Stimulated activated CD4-positive, alpha-beta T cell treated with anti-CD3 and anti-CD28 coated beads, Interleukin-1b, Interleukin-23, amount 100 ng/mL, for 1 hour (primary cell): ENCODE results near the gene NAA35.
"Not testable (repeated sequence)": the region's sequence is repeated elsewhere in the genome, so short reads cannot be mapped to it uniquely, and the experiment has no call there.

ENCODE experiments used
- DNase-seq, 2 donors: peaks; one replicate each; pipeline ENCODE4 v3.0.0-alpha.2; 2020; ENCODE audit warnings: low read depth in 2 of 2

NAA35 gene

GRCh38 chr9:86034863-86035734 lies 94.2 kb downstream of the NAA35 start:
- no peak for DNase-seq

- no peak for DNase-seq
These were observed 95.0 kb downstream of the NAA35 start for GRCh38 chr9:86035827-86036440.

- no peak for DNase-seq
These were observed 95.6 kb downstream of the NAA35 start for GRCh38 chr9:86036555-86036954.

- DNase-seq = no peak
These were observed 99.3 kb downstream of the NAA35 start for GRCh38 chr9:86039991-86040860.

GRCh38 chr9:86040861-86041155 lies 99.9 kb downstream of the NAA35 start:
- no peak for DNase-seq

GRCh38 chr9:86041311-86041741 lies 100.4 kb downstream of the NAA35 start:
- no peak for DNase-seq

GRCh38 chr9:86042199-86042978 lies 101.4 kb downstream of the NAA35 start:
- no peak for DNase-seq

GRCh38 chr9:86043586-86043985 lies 102.6 kb downstream of the NAA35 start:
- no peak for DNase-seq

- DNase-seq = no peak
These were observed 103.1 kb downstream of the NAA35 start for GRCh38 chr9:86043999-86044398.

GRCh38 chr9:86045654-86046053 lies 104.7 kb downstream of the NAA35 start:
- no peak for DNase-seq

GRCh38 chr9:86046071-86046636 lies 105.2 kb downstream of the NAA35 start:
- no peak for DNase-seq

- no peak for DNase-seq
These were observed 106.0 kb downstream of the NAA35 start for GRCh38 chr9:86046930-86047341.

- DNase-seq = no peak
These were observed 106.4 kb downstream of the NAA35 start for GRCh38 chr9:86047361-86047760.

GRCh38 chr9:86048018-86048742 lies 107.2 kb downstream of the NAA35 start:
- DNase-seq = not testable (repeated sequence)

- no peak for DNase-seq
These were observed 111.9 kb downstream of the NAA35 start for GRCh38 chr9:86052556-86053468.

- DNase-seq = no peak
These were observed 113.7 kb downstream of the NAA35 start for GRCh38 chr9:86054695-86055094.

- no peak for DNase-seq
These were observed 116.5 kb downstream of the NAA35 start for GRCh38 chr9:86057491-86057890.

- DNase-seq = no peak
These were observed 121.2 kb downstream of the NAA35 start for GRCh38 chr9:86061972-86062739.
